Activated CD4-positive, alpha-beta T cell treated with anti-CD3 and anti-CD28 coated beads, Interleukin-2, amount 10 ng/mL, durations not matched to agents 7 days and 5 days (primary cell): ENCODE measurements around the gene GLIPR2. TPM values are rescaled to one million over a fixed set of nuclear protein-coding genes. Genes with fewer than 3 reads are reported as not detected.

Source experiments
- CTCF ChIA-PET: fragments of 350-600 bp; sonication (Branson Sonifier 250); formaldehyde crosslinking; loops from one replicate; lab custom pipeline; 2021; ENCODE audit warnings: antibody characterized with exemption; lab: Charles Lee
- POLR2A ChIA-PET: fragments of 350-600 bp; sonication (Branson Sonifier 250); formaldehyde crosslinking; loops from one replicate; lab custom pipeline; 2021; ENCODE audit warnings: antibody characterized with exemption; lab: Charles Lee
- DNase-seq: peaks from one replicate; pipeline ENCODE4 v3.0.0-alpha.2; 2020
- H3K27ac Mint-ChIP-seq: one replicate; pipeline ENCODE4 v1.8.0; 2021; ENCODE audit warnings: mild to moderate bottlenecking, moderate library complexity, mixed read lengths
- H3K27me3 Mint-ChIP-seq: one replicate; pipeline ENCODE4 v1.8.0; 2021; ENCODE audit warnings: mixed read lengths
- H3K36me3 Mint-ChIP-seq: one replicate; pipeline ENCODE4 v1.8.0; 2021; ENCODE audit warnings: low read depth, mixed read lengths
- H3K4me1 Mint-ChIP-seq: one replicate; pipeline ENCODE4 v1.8.0; 2021; ENCODE audit warnings: mixed read lengths
- H3K4me3 Mint-ChIP-seq: one replicate; pipeline ENCODE4 v1.8.0; 2021; ENCODE audit warnings: mild to moderate bottlenecking, moderate library complexity, mixed read lengths
- H3K9me3 Mint-ChIP-seq: one replicate; pipeline ENCODE4 v1.8.0; 2021; ENCODE audit warnings: mixed read lengths
- total RNA-seq, 2 experiments: library from RNA; stranded (reverse); gene quantifications; one replicate each; pipeline ENCODE4 v1.2.3, GENCODE V29; 2021

Gene GLIPR2
- total RNA-seq, 2 experiments from 2014 or later = 53.9 to 58.4 TPM

- H3K27me3 Mint-ChIP-seq = peaks cover 8% of the 10 kb centered on the region
- H3K4me1 Mint-ChIP-seq = peaks cover 58% of the 10 kb centered on the region
- H3K36me3 Mint-ChIP-seq = peaks cover 30% of the 10 kb centered on the region
- H3K27ac Mint-ChIP-seq = peak overlapping the region; percentile 93
- DNase-seq = no peak
- CTCF ChIA-PET = interaction anchor here (0.6 to 3.0 kb wide), 6 partner anchors 10 to 411 kb away, joined by 3 to 24 read pairs (median 8); no protein-coding TSS in a partner anchor
- H3K9me3 Mint-ChIP-seq = no peaks in the 10 kb centered on the region
- POLR2A ChIA-PET = interaction anchor here (1.0 kb wide), 1 partner anchor 377 kb away, joined by 3 read pairs; no protein-coding TSS in a partner anchor
- H3K4me3 Mint-ChIP-seq = peak overlapping the region; percentile 97
Measured at GRCh38 chr9:36191686-36192085, 55.2 kb downstream of the GLIPR2 start.

- ChIA-PET CTCF (interaction anchor here (0.6 to 3.0 kb wide), 2 partner anchors 18 to 412 kb away, joined by 3 to 14 read pairs; no protein-coding TSS in a partner anchor), POLR2A (no interaction called here)
- H3K9me3 Mint-ChIP-seq = no peaks in the 10 kb centered on the region
- peaks cover 57% of the 10 kb centered on the region for H3K4me1 Mint-ChIP-seq
- H3K36me3 Mint-ChIP-seq = peaks cover 31% of the 10 kb centered on the region
- H3K27ac Mint-ChIP-seq = peak overlapping the region; percentile 93
- H3K27me3 Mint-ChIP-seq = peaks cover 8% of the 10 kb centered on the region
- no peak for DNase-seq
- peak overlapping the region; percentile 97 for H3K4me3 Mint-ChIP-seq
Measured at GRCh38 chr9:36192196-36192595, 55.7 kb downstream of the GLIPR2 start.

- peaks cover 33% of the 10 kb centered on the region for H3K36me3 Mint-ChIP-seq
- ChIA-PET POLR2A (no interaction called here), CTCF (interaction anchor here (1.7 kb wide), 1 partner anchor 10 kb away, joined by 4 read pairs; no protein-coding TSS in a partner anchor)
- no peaks in the 10 kb centered on the region for H3K9me3 Mint-ChIP-seq
- peak overlapping the region; percentile 97 for H3K4me3 Mint-ChIP-seq
- H3K4me1 Mint-ChIP-seq = peaks cover 52% of the 10 kb centered on the region
- no peak for DNase-seq
- peak overlapping the region; percentile 76 for H3K27ac Mint-ChIP-seq
- peaks cover 8% of the 10 kb centered on the region for H3K27me3 Mint-ChIP-seq
Measured at GRCh38 chr9:36193023-36193422, 56.5 kb downstream of the GLIPR2 start.

GRCh38 chr9:36194326-36195000, 57.9 kb downstream of the GLIPR2 start:
- Mint-ChIP-seq H3K4me1 (peaks cover 48% of the 10 kb centered on the region), H3K9me3 (no peaks in the 10 kb centered on the region), H3K4me3 (peak overlapping the region; percentile 7), H3K27ac (no peak overlapping the region), H3K27me3 (no peaks in the 10 kb centered on the region), H3K36me3 (peaks cover 39% of the 10 kb centered on the region)
- ChIA-PET POLR2A (no interaction called here), CTCF (interaction anchor here (0.8 to 1.7 kb wide), 3 partner anchors 8 to 17 kb away, joined by 3 to 4 read pairs (median 3); no protein-coding TSS in a partner anchor)
- DNase-seq = no peak

GRCh38 chr9:36204906-36205547, 68.5 kb downstream of the GLIPR2 start:
- H3K27me3 Mint-ChIP-seq = no peaks in the 10 kb centered on the region

GRCh38 chr9:36207016-36207415, 70.5 kb downstream of the GLIPR2 start:
- Mint-ChIP-seq H3K4me1 (peaks cover 55% of the 10 kb centered on the region), H3K27me3 (no peaks in the 10 kb centered on the region), H3K9me3 (no peaks in the 10 kb centered on the region), H3K27ac (peak overlapping the region; percentile 74), H3K4me3 (no peak overlapping the region), H3K36me3 (peaks cover 79% of the 10 kb centered on the region)
- ChIA-PET POLR2A (no interaction called here), CTCF (interaction anchor here (0.7 to 1.5 kb wide), 2 partner anchors 15 to 16 kb away, joined by 3 to 4 read pairs; partner anchors contain the start of gene CLTA)
- no peak for DNase-seq

More at GRCh38 chr9:36204906-36205547, 68.5 kb downstream of the GLIPR2 start:
- Mint-ChIP-seq H3K27ac (no peak overlapping the region), H3K36me3 (peaks cover 71% of the 10 kb centered on the region), H3K9me3 (no peaks in the 10 kb centered on the region), H3K4me1 (peaks cover 47% of the 10 kb centered on the region), H3K4me3 (no peak overlapping the region)
- ChIA-PET POLR2A (no interaction called here), CTCF (no interaction called here)
- no peak for DNase-seq

GRCh38 chr9:36207546-36208012, 71.0 kb downstream of the GLIPR2 start:
- Mint-ChIP-seq H3K27me3 (no peaks in the 10 kb centered on the region), H3K36me3 (peaks cover 81% of the 10 kb centered on the region), H3K27ac (peak overlapping the region; percentile 74), H3K4me3 (no peak overlapping the region), H3K4me1 (peaks cover 55% of the 10 kb centered on the region), H3K9me3 (no peaks in the 10 kb centered on the region)
- POLR2A ChIA-PET = no interaction called here
- DNase-seq = no peak
- CTCF ChIA-PET = interaction anchor here (0.7 to 1.5 kb wide), 4 partner anchors 9 to 39 kb away, joined by 3 to 4 read pairs (median 4); partner anchors contain the start of gene CLTA

- POLR2A ChIA-PET = no interaction called here
- Mint-ChIP-seq H3K4me3 (no peak overlapping the region), H3K27me3 (no peaks in the 10 kb centered on the region), H3K9me3 (no peaks in the 10 kb centered on the region), H3K36me3 (peaks cover 80% of the 10 kb centered on the region), H3K27ac (peak overlapping the region; percentile 74), H3K4me1 (peaks cover 54% of the 10 kb centered on the region)
- no peak for DNase-seq
- CTCF ChIA-PET = interaction anchor here (0.9 to 3.4 kb wide), 3 partner anchors 9 to 40 kb away, joined by 4 to 14 read pairs (median 5); partner anchors contain the start of gene CLTA
Measured at GRCh38 chr9:36208521-36209253, 72.2 kb downstream of the GLIPR2 start.

GRCh38 chr9:36210722-36211121, 74.2 kb downstream of the GLIPR2 start:
- ChIA-PET POLR2A (no interaction called here), CTCF (interaction anchor here (0.8 to 3.4 kb wide), 4 partner anchors 10 to 38 kb away, joined by 3 to 14 read pairs (median 4); partner anchors contain the start of gene CLTA)
- H3K27me3 Mint-ChIP-seq = no peaks in the 10 kb centered on the region
- no peak overlapping the region for H3K4me3 Mint-ChIP-seq
- H3K36me3 Mint-ChIP-seq = peaks cover 77% of the 10 kb centered on the region
- no peak overlapping the region for H3K27ac Mint-ChIP-seq
- DNase-seq = no peak
- peaks cover 61% of the 10 kb centered on the region for H3K4me1 Mint-ChIP-seq
- no peaks in the 10 kb centered on the region for H3K9me3 Mint-ChIP-seq

GRCh38 chr9:36211510-36211909, 75.0 kb downstream of the GLIPR2 start:
- Mint-ChIP-seq H3K36me3 (peaks cover 74% of the 10 kb centered on the region), H3K27me3 (no peaks in the 10 kb centered on the region), H3K9me3 (no peaks in the 10 kb centered on the region), H3K4me1 (peaks cover 61% of the 10 kb centered on the region), H3K27ac (no peak overlapping the region), H3K4me3 (no peak overlapping the region)
- POLR2A ChIA-PET = no interaction called here
- DNase-seq = no peak
- CTCF ChIA-PET = interaction anchor here (1.7 to 3.4 kb wide), 2 partner anchors 17 to 21 kb away, joined by 3 to 14 read pairs; partner anchors contain the start of gene CLTA

- H3K9me3 Mint-ChIP-seq = no peaks in the 10 kb centered on the region
Measured at GRCh38 chr9:36213387-36213786, 76.9 kb downstream of the GLIPR2 start.

More at GRCh38 chr9:36213387-36213786, 76.9 kb downstream of the GLIPR2 start:
- no peak overlapping the region for H3K4me3 Mint-ChIP-seq
- H3K27ac Mint-ChIP-seq = peak overlapping the region; percentile 13
- H3K4me1 Mint-ChIP-seq = peaks cover 62% of the 10 kb centered on the region
- H3K36me3 Mint-ChIP-seq = peaks cover 77% of the 10 kb centered on the region
- no peak for DNase-seq
- ChIA-PET POLR2A (interaction anchor here (0.6 kb wide), 1 partner anchor 176 kb away, joined by 8 read pairs; no protein-coding TSS in a partner anchor), CTCF (interaction anchor here (0.6 to 1.5 kb wide), 6 partner anchors 9 to 251 kb away, joined by 3 to 4 read pairs (median 3); no protein-coding TSS in a partner anchor)
- no peaks in the 10 kb centered on the region for H3K27me3 Mint-ChIP-seq
